Neural cell (in vitro differentiated cells): ENCODE measurements around the gene ESF1. TPM values are rescaled to one million over a fixed set of nuclear protein-coding genes. Genes with fewer than 3 reads are reported as not detected.

ENCODE experiments used
- H2AFZ ChIP-seq: fragments of 200-600, 300-800 bp; sonication (generic), shearing (Covaris generic); 2 replicates; pipeline ENCODE4 v1.6.0; 2014; ENCODE audit warnings: low read depth, mild to moderate bottlenecking, antibody characterized with exemption, low read length, moderate library complexity
- H3F3A ChIP-seq: fragments of 200-600 bp; shearing (Covaris generic); 2 replicates; pipeline ENCODE4 v1.6.1; 2016; ENCODE audit warnings: mild to moderate bottlenecking, moderate library complexity, mixed read lengths, antibody characterized with exemption, low read length; ENCODE audit not compliant: insufficient read depth, poor library complexity, severe bottlenecking
- H3K27ac ChIP-seq: fragments of 200-600, 300-800 bp; sonication (generic), shearing (Covaris generic); 2 replicates; pipeline ENCODE4 v1.5.1; 2014; ENCODE audit warnings: mild to moderate bottlenecking, low read length, moderate library complexity
- H3K27me3 ChIP-seq: fragments of 300-800, 200-600 bp; sonication (generic), shearing (Covaris generic); 2 replicates; pipeline ENCODE4 v1.6.0; 2014; ENCODE audit warnings: mild to moderate bottlenecking, low read depth, low read length, moderate library complexity; ENCODE audit not compliant: insufficient read depth
- H3K36me3 ChIP-seq: fragments of 300-800, 200-600 bp; sonication (generic), shearing (Covaris generic); 2 replicates; pipeline ENCODE4 v1.5.1; 2014; ENCODE audit warnings: mild to moderate bottlenecking, antibody characterized with exemption, low read length, moderate library complexity; ENCODE audit not compliant: insufficient read depth
- H3K4me2 ChIP-seq: fragments of 300-800, 200-600 bp; sonication (generic), shearing (Covaris generic); 2 replicates; pipeline ENCODE4 v1.6.0; 2014; ENCODE audit warnings: mild to moderate bottlenecking, low read length
- H3K4me3 ChIP-seq: fragments of 300-800, 200-600 bp; sonication (generic), shearing (Covaris generic); 2 replicates; pipeline ENCODE4 v1.5.1; 2014; ENCODE audit warnings: mild to moderate bottlenecking, low read length, moderate library complexity
- H3K79me2 ChIP-seq: fragments of 200-600 bp; shearing (Covaris generic); replicated peaks from 2 replicates; pipeline ENCODE4 v1.6.0; 2014; ENCODE audit warnings: mild to moderate bottlenecking, low read length, moderate library complexity; ENCODE audit not compliant: insufficient read depth
- H3K9ac ChIP-seq: fragments of 300-800, 200-600 bp; sonication (generic), shearing (Covaris generic); 2 replicates; pipeline ENCODE4 v1.6.1; 2016; ENCODE audit warnings: mild to moderate bottlenecking, low read length, mixed read lengths
- H3K9me2 ChIP-seq: fragments of 200-600 bp; shearing (Covaris generic); 2 replicates; pipeline ENCODE4 v1.6.1; 2016; ENCODE audit warnings: mild to moderate bottlenecking, low read length, mixed read lengths; ENCODE audit not compliant: insufficient read depth
- H3K9me3 ChIP-seq: fragments of 200-600, 300-800 bp; sonication (generic), shearing (Covaris generic); 2 replicates; pipeline ENCODE4 v1.6.1; 2016; ENCODE audit warnings: mild to moderate bottlenecking, mixed run types, low read length, moderate library complexity, mixed read lengths
- H4K20me1 ChIP-seq: fragments of 200-600 bp; shearing (Covaris generic); 2 replicates; pipeline ENCODE4 v1.6.1; 2016; ENCODE audit warnings: mild to moderate bottlenecking, mixed run types; ENCODE audit not compliant: insufficient read depth
- CTCF ChIP-seq: fragments of 450-650 bp; IDR thresholded peaks from 2 replicates; pipeline ENCODE4 v1.5.1; 2014; ENCODE audit warnings: antibody characterized with exemption, mild to moderate bottlenecking, moderate library complexity; ENCODE audit not compliant: poor library complexity, severe bottlenecking
- EP300 ChIP-seq: fragments of 450-650 bp; conservative IDR thresholded peaks from 2 replicates; pipeline ENCODE4 v1.6.1; 2014; ENCODE audit warnings: antibody characterized with exemption, mild to moderate bottlenecking, moderate library complexity; ENCODE audit not compliant: poor library complexity, severe bottlenecking
- EZH2 ChIP-seq: fragments of 200-600, 300-800 bp; shearing (Covaris generic), sonication (generic); IDR thresholded peaks from 2 replicates; pipeline ENCODE4 v1.6.1; 2014; ENCODE audit warnings: antibody characterized with exemption, low read length, borderline replicate concordance, mild to moderate bottlenecking; ENCODE audit not compliant: insufficient read depth, poor library complexity, severe bottlenecking
- MXI1 ChIP-seq: fragments of 450-650 bp; conservative IDR thresholded peaks from 2 replicates; pipeline ENCODE4 v1.6.1; 2014; ENCODE audit warnings: antibody characterized with exemption, mild to moderate bottlenecking; ENCODE audit not compliant: poor library complexity, severe bottlenecking
- POLR2AphosphoS5 ChIP-seq: IDR thresholded peaks from 2 replicates; pipeline ENCODE4 v1.6.1; 2012
- RAD21 ChIP-seq: fragments of 450-650 bp; conservative IDR thresholded peaks from 2 replicates; pipeline ENCODE4 v1.6.1; 2014; ENCODE audit warnings: antibody characterized with exemption, mild to moderate bottlenecking, moderate library complexity
- REST ChIP-seq: IDR thresholded peaks from 2 replicates; pipeline ENCODE4 v1.6.1; 2012; ENCODE audit warnings: borderline replicate concordance
- SMC3 ChIP-seq: fragments of 450-650 bp; conservative IDR thresholded peaks from 2 replicates; pipeline ENCODE4 v1.6.1; 2014; ENCODE audit warnings: antibody characterized with exemption, mild to moderate bottlenecking, moderate library complexity; ENCODE audit not compliant: poor library complexity
- TAF1 ChIP-seq: IDR thresholded peaks from 2 replicates; pipeline ENCODE4 v1.6.1; 2012; ENCODE audit warnings: low read depth
- polyA plus RNA-seq: library from polyadenylated mRNA; depleted of rRNA; stranded (reverse); fragments of >200 nt; gene quantifications from 2 replicates; pipeline ENCODE4 v1.2.3, GENCODE V29; 2014

Gene ESF1
- polyA plus RNA-seq, 1 donor from 2014 or later, result 10.0 TPM

- no peak overlapping the region for H3K27ac ChIP-seq
- H3K9me3 ChIP-seq, result no peaks in the 10 kb centered on the region
Measured at GRCh38 chr20:13694420-13695150, 90.1 kb downstream of the ESF1 start.

More at GRCh38 chr20:13694420-13695150, 90.1 kb downstream of the ESF1 start:
- Histone ChIP-seq H3K9ac (no peak overlapping the region), H4K20me1 (no peaks in the 10 kb centered on the region), H3K79me2 (no peaks in the 10 kb centered on the region), H3K4me2 (no peak overlapping the region), H3K9me2 (no peaks in the 10 kb centered on the region), H3K36me3 (no peaks in the 10 kb centered on the region), H3F3A (no peaks in the 10 kb centered on the region), H2AFZ (no peak overlapping the region), H3K27me3 (no peaks in the 10 kb centered on the region), H3K4me3 (no peak overlapping the region)
- no peak for TF ChIP-seq RAD21
- no peak for TF ChIP-seq TAF1
- TF ChIP-seq SMC3, result no peak
- TF ChIP-seq CTCF, result no peak
- no peak for TF ChIP-seq EP300
- TF ChIP-seq POLR2AphosphoS5, result no peak
- no peak for TF ChIP-seq MXI1
- TF ChIP-seq REST, result no peak
- TF ChIP-seq EZH2, result no peak
